Panc1 (cell line): ENCODE results near the gene KAT5. TPM values are rescaled to one million over a fixed set of nuclear protein-coding genes. Genes with fewer than 3 reads are reported as not detected.

Source experiments
- ATAC-seq: fragments of 200-7000 bp; cut with Tn5 transposase; 2 replicates; pipeline ENCODE4 v1.9.1; 2020; ENCODE audit warnings: mild to moderate bottlenecking, moderate library complexity
- BruUV-seq: library from RNA; stranded (reverse); fragments of 400-500 nt; replicated peaks from 2 replicates; lab custom pipeline; 2021; lab: Mats Ljungman, UMichigan
- CTCF ChIA-PET: fragments of 300-600 bp; sonication (Branson Sonifier 250); formaldehyde crosslinking; loops from one replicate; lab custom pipeline; 2022; ENCODE audit warnings: antibody characterized with exemption; lab: Charles Lee
- POLR2A ChIA-PET: fragments of 300-600 bp; sonication (Branson Sonifier 250); formaldehyde crosslinking; loops from one replicate; lab custom pipeline; 2022; ENCODE audit warnings: antibody characterized with exemption; lab: Charles Lee
- DNase-seq: peaks from one replicate; pipeline ENCODE4 v3.0.0-alpha.2; 2010; ENCODE audit warnings: low read depth, low spot score
- H3K27ac ChIP-seq: 2 replicates; pipeline ENCODE4 v1.5.1; 2011; ENCODE audit warnings: mild to moderate bottlenecking, low read length, inconsistent platforms
- H3K27me3 ChIP-seq: fragments of 200-500 bp; sonication (Bioruptor generic); 2 replicates; pipeline ENCODE4 v1.6.0; 2014; ENCODE audit warnings: low read length, inconsistent platforms; ENCODE audit not compliant: control insufficient read depth, insufficient read depth
- H3K36me3 ChIP-seq: fragments of 200-500 bp; sonication (Bioruptor generic); 2 replicates; pipeline ENCODE4 v1.5.1; 2014; ENCODE audit warnings: inconsistent platforms, mild to moderate bottlenecking, low read length, moderate library complexity; ENCODE audit not compliant: control insufficient read depth, insufficient read depth
- H3K4me1 ChIP-seq: 2 replicates; pipeline ENCODE4 v1.5.1; 2011; ENCODE audit warnings: inconsistent platforms, mild to moderate bottlenecking, low read length, moderate library complexity; ENCODE audit not compliant: control insufficient read depth, insufficient read depth
- H3K4me3 ChIP-seq, 2 experiments: 2 replicates each; pipeline ENCODE4 v1.5.1; 2011 to 2012; ENCODE audit warnings: low read depth in 2 of 2, low read length in 2 of 2, mild to moderate bottlenecking in 2 of 2, inconsistent platforms in 1 of 2, moderate library complexity in 1 of 2
- H3K9me3 ChIP-seq: fragments of 200-500 bp; sonication (Bioruptor generic); 2 replicates; pipeline ENCODE4 v1.5.1; 2014; ENCODE audit warnings: low read depth, mild to moderate bottlenecking, inconsistent platforms, low read length, moderate library complexity; ENCODE audit not compliant: control insufficient read depth, insufficient read depth
- POLR2AphosphoS5 ChIP-seq: IDR thresholded peaks from 2 replicates; pipeline ENCODE4 v1.6.1; 2012; ENCODE audit warnings: mild to moderate bottlenecking, low read depth, low read length, moderate library complexity
- SIN3A ChIP-seq: IDR thresholded peaks from 2 replicates; pipeline ENCODE4 v1.6.1; 2012; ENCODE audit warnings: low read depth, mild to moderate bottlenecking, low read length, moderate library complexity, borderline replicate concordance; ENCODE audit not compliant: insufficient read depth
- TCF7L2 ChIP-seq: IDR thresholded peaks from 2 replicates; pipeline ENCODE4 v1.6.1; 2011; ENCODE audit warnings: mild to moderate bottlenecking, low read depth, low read length, inconsistent platforms
- in situ Hi-C: cut with HindIII; loops from 2 replicates; pipeline ENCODE4 v1.10.0; 2016; ENCODE audit warnings: low sequenced_read_pairs, low pct_unique_long_range_greater_than_20kb
- intact Hi-C: fragments of 100-400 bp; cut with micrococcal nuclease; formaldehyde crosslinking; loops from one replicate; pipeline ENCODE4 v1.10.0; 2022; ENCODE audit not compliant: unreplicated experiment
- total RNA-seq: library from RNA; stranded (reverse); gene quantifications from one replicate; pipeline ENCODE4 v1.2.1, GENCODE V29; 2021; ENCODE audit not compliant: unreplicated experiment
- TF ChIP-seq, protein P1 (sequence below): fragments of 450-650 bp; IDR thresholded peaks from 2 replicates; pipeline ENCODE4 v1.5.1; 2017; ENCODE audit warnings: mild to moderate bottlenecking
- TF ChIP-seq, protein P2 (sequence below), 2 experiments: IDR thresholded peaks; 2 replicates each; pipeline ENCODE4 v1.6.1; 2011 to 2012; ENCODE audit warnings: low read depth in 2 of 2, control low read depth in 1 of 2, low read length in 1 of 2, mild to moderate bottlenecking in 1 of 2, moderate library complexity in 1 of 2; ENCODE audit not compliant: insufficient read depth in 1 of 2

The KAT5 gene
- total RNA-seq, 1 experiment from 2014 or later = 84.2 TPM

DNA sequence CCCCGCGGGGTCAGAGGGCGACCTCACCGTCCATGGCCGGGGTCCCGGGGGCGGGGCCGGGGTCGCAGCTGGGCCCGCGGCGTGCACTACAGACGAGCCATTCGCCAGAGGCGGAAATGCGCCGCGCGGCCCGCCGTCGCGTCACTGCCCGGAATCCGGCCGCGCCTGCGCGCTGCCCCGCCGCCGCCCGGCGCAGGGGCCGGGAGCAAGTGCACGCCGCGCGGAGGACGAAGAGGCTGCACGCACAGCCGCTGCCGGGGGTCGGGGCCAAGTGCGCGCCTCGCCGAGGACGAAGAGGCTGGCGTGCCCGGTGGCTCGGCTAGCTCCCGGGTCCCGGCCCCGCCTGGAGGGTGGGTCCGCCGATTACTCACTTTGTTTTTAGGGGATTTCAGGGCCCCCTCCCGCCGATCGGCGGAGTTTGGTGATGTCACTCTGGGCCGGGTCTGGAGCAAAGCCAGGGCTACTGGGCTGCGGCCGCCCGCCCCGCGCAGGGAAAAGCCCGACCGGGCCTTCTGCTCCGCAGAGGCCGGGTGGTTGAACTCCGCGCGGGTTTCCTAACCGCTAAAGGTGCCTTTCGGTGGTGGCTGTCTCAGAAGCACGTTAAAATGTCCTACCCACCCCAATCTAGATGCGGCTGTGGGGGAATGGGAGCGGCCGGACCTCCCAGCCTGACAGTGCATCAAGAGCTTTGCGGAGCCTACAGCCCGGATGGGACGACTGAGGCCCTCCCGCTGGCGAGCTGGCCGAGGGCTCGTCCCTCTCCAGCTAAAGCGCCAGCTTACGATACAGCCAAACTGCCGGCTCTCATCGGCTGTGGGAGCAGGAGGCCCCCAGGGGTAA, 49.0 kb upstream of the KAT5 start, which contains the start of gene RELA:
Gene RELA (minus strand): TSS at position 118 of the 840 bp plus-strand sequence. CDS start 84 bp downstream, at position 34.
- H3K9me3 ChIP-seq = no peaks in the 10 kb centered on the region
- peaks cover 11% of the 10 kb centered on the region for H3K4me1 ChIP-seq
- ChIA-PET CTCF (interaction anchor here (0.6 to 1.0 kb wide), 3 partner anchors 37 to 68 kb away, joined by 3 to 6 read pairs (median 3); partner anchors contain the start of gene KCNK7), POLR2A (interaction anchor here (0.5 to 1.3 kb wide), 5 partner anchors 10 to 552 kb away, joined by 3 to 4 read pairs (median 3); no protein-coding TSS in a partner anchor)
- in situ Hi-C loops (no loop called here), intact Hi-C loops (no loop called here)
- TSS peak; percentile 89 for BruUV-seq
- DNase-seq (peak; percentile 85), ATAC-seq (peak; percentile 92)
- peaks cover 17% of the 10 kb centered on the region for H3K36me3 ChIP-seq
- TF ChIP-seq SIN3A (peak; percentile 65; the same call in 1 of the 2 replicates), TCF7L2 (peak; percentile 34; the same call in 1 of the 2 replicates), POLR2AphosphoS5 (peak; percentile 86)
- TF ChIP-seq, protein P1, sequence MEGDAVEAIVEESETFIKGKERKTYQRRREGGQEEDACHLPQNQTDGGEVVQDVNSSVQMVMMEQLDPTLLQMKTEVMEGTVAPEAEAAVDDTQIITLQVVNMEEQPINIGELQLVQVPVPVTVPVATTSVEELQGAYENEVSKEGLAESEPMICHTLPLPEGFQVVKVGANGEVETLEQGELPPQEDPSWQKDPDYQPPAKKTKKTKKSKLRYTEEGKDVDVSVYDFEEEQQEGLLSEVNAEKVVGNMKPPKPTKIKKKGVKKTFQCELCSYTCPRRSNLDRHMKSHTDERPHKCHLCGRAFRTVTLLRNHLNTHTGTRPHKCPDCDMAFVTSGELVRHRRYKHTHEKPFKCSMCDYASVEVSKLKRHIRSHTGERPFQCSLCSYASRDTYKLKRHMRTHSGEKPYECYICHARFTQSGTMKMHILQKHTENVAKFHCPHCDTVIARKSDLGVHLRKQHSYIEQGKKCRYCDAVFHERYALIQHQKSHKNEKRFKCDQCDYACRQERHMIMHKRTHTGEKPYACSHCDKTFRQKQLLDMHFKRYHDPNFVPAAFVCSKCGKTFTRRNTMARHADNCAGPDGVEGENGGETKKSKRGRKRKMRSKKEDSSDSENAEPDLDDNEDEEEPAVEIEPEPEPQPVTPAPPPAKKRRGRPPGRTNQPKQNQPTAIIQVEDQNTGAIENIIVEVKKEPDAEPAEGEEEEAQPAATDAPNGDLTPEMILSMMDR = no peak
- TF ChIP-seq, protein P2, sequence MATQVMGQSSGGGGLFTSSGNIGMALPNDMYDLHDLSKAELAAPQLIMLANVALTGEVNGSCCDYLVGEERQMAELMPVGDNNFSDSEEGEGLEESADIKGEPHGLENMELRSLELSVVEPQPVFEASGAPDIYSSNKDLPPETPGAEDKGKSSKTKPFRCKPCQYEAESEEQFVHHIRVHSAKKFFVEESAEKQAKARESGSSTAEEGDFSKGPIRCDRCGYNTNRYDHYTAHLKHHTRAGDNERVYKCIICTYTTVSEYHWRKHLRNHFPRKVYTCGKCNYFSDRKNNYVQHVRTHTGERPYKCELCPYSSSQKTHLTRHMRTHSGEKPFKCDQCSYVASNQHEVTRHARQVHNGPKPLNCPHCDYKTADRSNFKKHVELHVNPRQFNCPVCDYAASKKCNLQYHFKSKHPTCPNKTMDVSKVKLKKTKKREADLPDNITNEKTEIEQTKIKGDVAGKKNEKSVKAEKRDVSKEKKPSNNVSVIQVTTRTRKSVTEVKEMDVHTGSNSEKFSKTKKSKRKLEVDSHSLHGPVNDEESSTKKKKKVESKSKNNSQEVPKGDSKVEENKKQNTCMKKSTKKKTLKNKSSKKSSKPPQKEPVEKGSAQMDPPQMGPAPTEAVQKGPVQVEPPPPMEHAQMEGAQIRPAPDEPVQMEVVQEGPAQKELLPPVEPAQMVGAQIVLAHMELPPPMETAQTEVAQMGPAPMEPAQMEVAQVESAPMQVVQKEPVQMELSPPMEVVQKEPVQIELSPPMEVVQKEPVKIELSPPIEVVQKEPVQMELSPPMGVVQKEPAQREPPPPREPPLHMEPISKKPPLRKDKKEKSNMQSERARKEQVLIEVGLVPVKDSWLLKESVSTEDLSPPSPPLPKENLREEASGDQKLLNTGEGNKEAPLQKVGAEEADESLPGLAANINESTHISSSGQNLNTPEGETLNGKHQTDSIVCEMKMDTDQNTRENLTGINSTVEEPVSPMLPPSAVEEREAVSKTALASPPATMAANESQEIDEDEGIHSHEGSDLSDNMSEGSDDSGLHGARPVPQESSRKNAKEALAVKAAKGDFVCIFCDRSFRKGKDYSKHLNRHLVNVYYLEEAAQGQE (IDR thresholded peaks at IDR 0.05; ENCODE audit: insufficient read depth in 1 of 2, low read depth in 2 of 2, low read length in 1 of 2) = no peak
- peak within 1 kb of the TSS; percentile 81 to 100 for H3K4me3 ChIP-seq
- no peaks in the 10 kb centered on the region for H3K27me3 ChIP-seq
- H3K27ac ChIP-seq = peak within 1 kb of the TSS; percentile 93

DNA sequence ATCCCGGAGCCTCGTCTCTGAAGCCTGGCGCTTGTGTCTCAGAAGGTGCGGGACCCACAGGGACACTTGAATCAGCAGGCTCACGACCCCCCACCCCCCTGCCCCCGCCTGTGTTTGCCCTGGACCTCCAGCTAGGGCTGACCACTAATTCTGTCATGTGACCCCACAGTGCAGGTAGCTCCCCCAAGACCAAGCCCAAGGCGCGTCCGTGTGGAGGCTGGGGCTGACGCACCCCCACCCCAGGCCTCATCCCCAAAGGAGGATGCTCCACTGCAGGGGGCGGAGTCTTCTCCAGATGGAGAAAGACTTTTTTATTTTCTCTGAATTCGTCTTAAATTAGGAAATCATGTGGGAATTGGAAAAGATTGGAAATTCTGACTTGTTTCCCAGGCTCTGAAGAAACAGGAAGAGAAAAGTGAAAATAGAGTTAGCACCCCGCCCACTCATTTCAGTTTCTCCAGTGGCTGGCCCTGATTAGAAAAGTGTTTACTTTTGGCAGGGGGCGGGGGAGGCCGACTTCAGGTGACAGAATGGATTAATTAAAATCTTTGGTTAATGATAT, 48.3 kb upstream of the KAT5 start:
- H3K4me3 ChIP-seq = peak overlapping the region; percentile 73 to 81
- intact Hi-C loops (no loop called here), in situ Hi-C loops (no loop called here)
- ChIA-PET CTCF (interaction anchor here (0.6 to 1.0 kb wide), 2 partner anchors 38 to 68 kb away, joined by 3 to 6 read pairs; partner anchors contain the start of gene KCNK7), POLR2A (interaction anchor here (0.5 to 1.3 kb wide), 3 partner anchors 11 to 63 kb away, joined by 3 to 4 read pairs (median 3); no protein-coding TSS in a partner anchor)
- H3K4me1 ChIP-seq = peaks cover 11% of the 10 kb centered on the region
- no TSS peak for BruUV-seq
- peaks cover 12% of the 10 kb centered on the region for H3K36me3 ChIP-seq
- TF ChIP-seq, protein P1 = no peak
- TF ChIP-seq, protein P2 (IDR thresholded peaks at IDR 0.05; ENCODE audit: insufficient read depth in 1 of 2, low read depth in 2 of 2, low read length in 1 of 2) = no peak
- no peak for TF ChIP-seq SIN3A
- no peak; the same call in 1 of the 2 replicates for TF ChIP-seq POLR2AphosphoS5
- TF ChIP-seq TCF7L2 = no peak
- no peaks in the 10 kb centered on the region for H3K27me3 ChIP-seq
- H3K27ac ChIP-seq = peak overlapping the region; percentile 87
- H3K9me3 ChIP-seq = no peaks in the 10 kb centered on the region
- ATAC-seq (peak; percentile 49), DNase-seq (no peak)
